Bronchial epithelial cell (primary cell): ENCODE measurements around the gene SGPP2. TPM values are rescaled to one million over a fixed set of nuclear protein-coding genes. Genes with fewer than 3 reads are reported as not detected.
A peak's percentile ranks its signal among the peaks of the same experiment; 100 is the strongest.

ENCODE experiments used
- DNase-seq: peaks from one replicate; pipeline ENCODE4 v3.0.0-alpha.2; 2010; ENCODE audit warnings: low read depth
- FAIRE-seq: peaks from 2 replicates; lab custom pipeline; 2011; peaks lifted over from hg19 to GRCh38; lab: Jason Lieb, UNC
- H3K27me3 ChIP-seq: 2 replicates; pipeline ENCODE4 v1.5.1; 2011; ENCODE audit warnings: low read length; ENCODE audit not compliant: control insufficient read depth, insufficient read depth
- H3K36me3 ChIP-seq: 2 replicates; pipeline ENCODE4 v1.5.1; 2011; ENCODE audit warnings: low read length; ENCODE audit not compliant: control insufficient read depth, insufficient read depth
- H3K4me3 ChIP-seq: 2 replicates; pipeline ENCODE4 v1.5.1; 2011; ENCODE audit warnings: mild to moderate bottlenecking, low read depth, low read length, control low read depth
- total RNA-seq: library from RNA; depleted of rRNA; stranded (reverse); fragments of >200 nt; gene quantifications from 2 replicates; pipeline ENCODE4 v1.2.1, GENCODE V29; 2014
- TF ChIP-seq, protein P1 (sequence below): IDR thresholded peaks from 2 replicates; pipeline ENCODE4 v1.5.1; 2011; ENCODE audit warnings: mild to moderate bottlenecking, moderate library complexity, low read length, control low read depth, inconsistent platforms; ENCODE audit not compliant: insufficient read depth, severe bottlenecking

The SGPP2 gene
- total RNA-seq, 1 donor from 2014 or later: 9.7 TPM

DNA sequence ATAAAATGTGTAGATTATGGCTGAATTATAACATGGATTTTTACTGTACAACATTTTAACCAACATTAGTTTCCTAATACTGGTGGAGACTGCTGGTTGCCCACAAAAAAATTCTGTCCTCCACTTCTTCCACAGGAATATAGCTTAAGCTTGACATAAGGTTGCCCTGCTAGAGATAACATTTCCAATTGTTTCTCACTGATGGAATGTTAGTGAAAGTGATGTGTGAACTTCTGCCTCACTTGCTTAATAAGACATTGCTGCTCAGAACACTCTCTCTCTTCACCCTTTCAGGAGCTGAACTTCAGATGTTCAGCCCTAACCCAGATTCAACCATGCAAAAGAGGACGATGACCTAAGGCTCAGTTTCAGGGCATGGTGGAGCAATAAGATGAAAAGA is 2.7 kb upstream of the SGPP2 start:
- TF ChIP-seq, protein P1, sequence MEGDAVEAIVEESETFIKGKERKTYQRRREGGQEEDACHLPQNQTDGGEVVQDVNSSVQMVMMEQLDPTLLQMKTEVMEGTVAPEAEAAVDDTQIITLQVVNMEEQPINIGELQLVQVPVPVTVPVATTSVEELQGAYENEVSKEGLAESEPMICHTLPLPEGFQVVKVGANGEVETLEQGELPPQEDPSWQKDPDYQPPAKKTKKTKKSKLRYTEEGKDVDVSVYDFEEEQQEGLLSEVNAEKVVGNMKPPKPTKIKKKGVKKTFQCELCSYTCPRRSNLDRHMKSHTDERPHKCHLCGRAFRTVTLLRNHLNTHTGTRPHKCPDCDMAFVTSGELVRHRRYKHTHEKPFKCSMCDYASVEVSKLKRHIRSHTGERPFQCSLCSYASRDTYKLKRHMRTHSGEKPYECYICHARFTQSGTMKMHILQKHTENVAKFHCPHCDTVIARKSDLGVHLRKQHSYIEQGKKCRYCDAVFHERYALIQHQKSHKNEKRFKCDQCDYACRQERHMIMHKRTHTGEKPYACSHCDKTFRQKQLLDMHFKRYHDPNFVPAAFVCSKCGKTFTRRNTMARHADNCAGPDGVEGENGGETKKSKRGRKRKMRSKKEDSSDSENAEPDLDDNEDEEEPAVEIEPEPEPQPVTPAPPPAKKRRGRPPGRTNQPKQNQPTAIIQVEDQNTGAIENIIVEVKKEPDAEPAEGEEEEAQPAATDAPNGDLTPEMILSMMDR: no peak
- no peaks in the 10 kb centered on the region for H3K36me3 ChIP-seq
- no peak for DNase-seq
- H3K4me3 ChIP-seq: no peak overlapping the region
- FAIRE-seq: no peak
- peaks cover 1% of the 10 kb centered on the region for H3K27me3 ChIP-seq

DNA sequence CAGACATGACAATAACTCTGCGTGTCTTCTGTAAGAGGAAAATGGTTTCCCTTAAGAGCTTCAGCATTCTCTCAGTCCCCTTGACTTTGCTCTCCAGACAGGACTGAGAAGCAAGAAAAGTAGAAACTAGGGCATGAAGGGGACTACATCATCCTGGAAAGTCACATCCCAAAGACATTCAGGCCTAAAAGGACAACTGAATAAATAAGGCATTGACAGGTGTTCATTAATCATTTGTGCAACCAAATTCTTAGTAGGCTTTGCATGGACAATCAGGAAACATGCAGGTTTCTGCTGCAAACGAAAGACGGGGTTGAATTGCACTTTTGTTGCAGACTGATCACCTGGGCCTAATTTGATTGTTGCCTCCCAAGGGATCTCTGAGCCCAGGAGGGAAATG is 1.2 kb upstream of the SGPP2 start:
- peaks cover 1% of the 10 kb centered on the region for H3K27me3 ChIP-seq
- H3K36me3 ChIP-seq: no peaks in the 10 kb centered on the region
- FAIRE-seq (no peak), DNase-seq (no peak)
- TF ChIP-seq, protein P1: no peak
- H3K4me3 ChIP-seq: no peak overlapping the region

DNA sequence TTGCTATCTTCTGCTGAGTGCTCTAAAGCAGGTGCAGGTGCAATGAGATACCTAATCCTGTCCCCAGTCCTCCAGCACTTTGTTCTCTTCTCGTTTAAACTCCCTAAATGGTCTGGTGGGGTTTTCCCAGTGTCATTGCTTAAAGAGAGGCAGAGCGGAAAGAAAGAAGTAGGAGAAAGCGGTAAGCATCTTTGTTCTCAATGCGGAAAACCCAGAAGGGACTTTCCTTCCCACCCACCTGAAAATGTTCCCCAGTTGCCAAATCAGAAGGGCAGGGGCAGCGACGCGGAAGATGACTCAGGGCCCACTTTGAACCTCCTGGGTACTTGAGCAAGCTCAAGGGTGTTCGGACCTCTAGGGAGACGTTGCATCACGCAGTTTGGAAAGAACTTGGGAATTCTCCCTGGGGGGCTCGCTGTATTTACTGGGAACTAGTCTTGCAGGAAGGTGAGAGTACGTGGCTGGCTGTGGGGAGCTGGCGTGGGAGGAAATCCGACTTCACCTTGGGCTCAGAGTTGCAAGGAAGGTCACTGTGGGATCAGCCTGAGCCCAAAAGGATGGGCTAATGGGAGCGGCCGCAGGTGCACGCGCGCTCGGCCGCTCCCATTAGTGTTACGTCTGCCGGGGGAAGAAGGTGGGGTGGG is 589 bp upstream of the SGPP2 start:
- FAIRE-seq (no peak), DNase-seq (peak; percentile 72)
- Histone ChIP-seq H3K4me3 (peak overlapping the region; percentile 66), H3K36me3 (no peaks in the 10 kb centered on the region), H3K27me3 (peaks cover 1% of the 10 kb centered on the region)
- TF ChIP-seq, protein P1: no peak

DNA sequence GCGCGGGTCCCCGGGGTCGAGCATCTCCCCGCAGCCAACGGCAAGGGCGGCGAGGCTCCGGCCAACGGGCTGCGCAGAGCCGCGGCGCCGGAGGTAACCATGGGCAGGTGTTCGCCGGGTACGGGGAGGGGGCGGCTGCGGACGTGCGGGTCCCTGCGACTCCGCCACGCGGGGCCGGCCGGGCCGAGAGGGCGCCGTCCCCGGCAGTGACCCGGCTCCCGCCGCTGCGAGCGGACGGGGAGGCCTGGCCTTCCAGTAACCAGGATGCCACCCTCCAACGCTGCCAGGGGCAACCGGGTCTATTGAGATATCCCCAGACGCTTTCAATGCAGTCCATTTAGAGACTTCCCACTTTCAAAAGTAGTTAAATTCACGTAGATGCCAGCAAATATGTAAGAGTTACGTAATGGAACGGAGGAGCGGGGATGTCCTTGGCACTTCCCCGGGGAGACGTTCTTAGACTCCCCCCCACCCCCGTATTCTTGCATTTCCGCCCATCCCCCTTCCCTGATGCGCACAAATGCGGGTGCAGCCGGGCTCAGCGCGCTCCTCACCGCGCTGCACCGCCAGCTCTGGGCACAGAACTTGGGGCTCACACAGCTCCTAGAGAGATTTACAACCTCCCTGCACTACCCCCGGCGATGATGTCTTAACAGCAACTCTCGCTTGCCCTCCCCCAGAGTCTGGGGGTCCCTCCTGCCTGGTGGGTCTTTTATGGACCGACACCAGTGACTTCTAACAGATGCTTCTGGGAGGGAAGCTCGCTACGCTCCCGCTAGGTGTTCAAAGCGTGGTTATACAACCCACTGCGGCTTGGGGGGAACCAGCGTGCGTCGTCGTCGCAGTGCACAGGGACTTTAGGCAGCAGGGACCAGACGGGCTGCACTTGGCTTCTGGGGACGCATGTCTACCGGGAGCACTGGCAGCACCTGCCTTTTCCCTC is 657 bp downstream of the SGPP2 start:
- no peaks in the 10 kb centered on the region for H3K36me3 ChIP-seq
- H3K4me3 ChIP-seq: peak overlapping the region; percentile 66
- TF ChIP-seq, protein P1: no peak
- DNase-seq: no peak
- H3K27me3 ChIP-seq: peaks cover 1% of the 10 kb centered on the region
- no peak for FAIRE-seq

DNA sequence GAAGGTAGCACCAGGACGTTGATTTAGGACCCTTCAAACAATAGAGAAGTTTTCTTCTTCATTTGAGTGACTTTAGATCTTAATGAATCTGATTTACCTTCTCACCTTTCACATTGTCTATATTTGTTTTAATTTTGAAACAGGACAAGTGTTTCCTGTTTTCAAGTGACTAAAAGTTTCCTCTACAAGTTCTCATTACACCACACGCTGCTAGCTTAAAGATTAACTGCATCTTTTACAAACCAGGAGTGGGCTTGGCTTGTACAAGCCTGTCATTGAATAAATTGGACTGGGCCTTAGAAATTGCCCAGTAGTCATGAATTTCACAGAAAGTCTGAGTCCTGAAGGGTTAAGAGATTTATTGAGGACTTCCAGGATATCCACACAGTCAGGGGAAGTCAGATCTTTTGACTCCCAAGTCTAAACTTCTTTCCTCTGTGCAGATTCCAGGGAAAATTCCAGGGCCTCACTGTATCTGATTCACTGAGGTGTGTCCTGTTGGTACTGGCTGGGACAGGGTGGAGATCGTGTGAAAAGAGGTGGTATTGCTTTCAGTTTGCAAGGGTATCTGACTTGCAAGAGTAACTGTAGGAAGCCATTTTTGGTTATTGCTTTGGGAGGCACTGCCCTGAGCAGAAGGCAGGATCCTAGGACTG is 3.4 kb downstream of the SGPP2 start:
- DNase-seq: peak; percentile 86

More for the DNA sequence above, 3.4 kb downstream of the SGPP2 start:
- no peak overlapping the region for H3K4me3 ChIP-seq
- no peaks in the 10 kb centered on the region for H3K36me3 ChIP-seq
- no peaks in the 10 kb centered on the region for H3K27me3 ChIP-seq
- TF ChIP-seq, protein P1: no peak
- FAIRE-seq: peak; percentile 86
